Adrenal gland (tissue), 5 donors: ENCODE measurements around the gene GOLPH3.

Source experiments
- POLR2A ChIP-seq, 2 donors: fragments of 450-650 bp; IDR thresholded peaks; one replicate each; pipeline ENCODE4 v1.6.1; 2017; ENCODE audit warnings: antibody characterized with exemption in 2 of 2, mild to moderate bottlenecking in 2 of 2, moderate library complexity in 1 of 2
- TF ChIP-seq, protein P1 (sequence below), 6 experiments: fragments of 450-650 bp in 4 of 6; fragments of 200-600 bp in 2 of 6; sonication (generic) in 1 of 6; IDR thresholded peaks; 1 replicate in 5 of 6; 2 replicates in 1 of 6; pipeline versions ENCODE4 v1.5.1 to v1.8.0; 2016 to 2021; ENCODE audit warnings: antibody characterized with exemption in 6 of 6, mild to moderate bottlenecking in 2 of 6, moderate library complexity in 1 of 6
- donor health status: DM: no; HTN: no; CAD: no.

DNA sequence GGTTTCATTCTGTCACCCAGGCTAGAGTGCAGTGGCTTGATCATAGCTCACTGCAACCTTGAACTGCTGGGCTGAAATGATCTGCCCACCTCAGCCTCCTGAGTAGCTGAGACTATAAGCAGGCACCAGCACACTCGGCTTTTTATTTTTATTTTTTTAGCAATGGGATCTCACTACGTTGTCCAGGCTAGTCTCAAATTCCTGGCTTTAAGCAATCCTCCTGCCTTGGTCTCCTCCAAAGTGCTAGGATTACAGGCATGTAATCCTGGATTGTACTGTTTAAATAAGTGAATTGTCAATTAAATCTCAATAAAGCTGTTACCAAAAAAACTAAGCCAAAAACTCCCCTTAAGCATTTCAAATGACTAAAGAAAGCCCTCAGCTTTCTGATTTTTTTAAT is 18.9 kb downstream of the GOLPH3 start:
- TF ChIP-seq, protein P1, sequence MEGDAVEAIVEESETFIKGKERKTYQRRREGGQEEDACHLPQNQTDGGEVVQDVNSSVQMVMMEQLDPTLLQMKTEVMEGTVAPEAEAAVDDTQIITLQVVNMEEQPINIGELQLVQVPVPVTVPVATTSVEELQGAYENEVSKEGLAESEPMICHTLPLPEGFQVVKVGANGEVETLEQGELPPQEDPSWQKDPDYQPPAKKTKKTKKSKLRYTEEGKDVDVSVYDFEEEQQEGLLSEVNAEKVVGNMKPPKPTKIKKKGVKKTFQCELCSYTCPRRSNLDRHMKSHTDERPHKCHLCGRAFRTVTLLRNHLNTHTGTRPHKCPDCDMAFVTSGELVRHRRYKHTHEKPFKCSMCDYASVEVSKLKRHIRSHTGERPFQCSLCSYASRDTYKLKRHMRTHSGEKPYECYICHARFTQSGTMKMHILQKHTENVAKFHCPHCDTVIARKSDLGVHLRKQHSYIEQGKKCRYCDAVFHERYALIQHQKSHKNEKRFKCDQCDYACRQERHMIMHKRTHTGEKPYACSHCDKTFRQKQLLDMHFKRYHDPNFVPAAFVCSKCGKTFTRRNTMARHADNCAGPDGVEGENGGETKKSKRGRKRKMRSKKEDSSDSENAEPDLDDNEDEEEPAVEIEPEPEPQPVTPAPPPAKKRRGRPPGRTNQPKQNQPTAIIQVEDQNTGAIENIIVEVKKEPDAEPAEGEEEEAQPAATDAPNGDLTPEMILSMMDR (IDR thresholded peaks at IDR 0.05): no peak
- no peak for TF ChIP-seq POLR2A (IDR thresholded peaks at IDR 0.05)
